Osteocyte (in vitro differentiated cells): ENCODE measurements around the gene CAB39. TPM values are rescaled to one million over a fixed set of nuclear protein-coding genes. Genes with fewer than 3 reads are reported as not detected.

ENCODE experiments used
- DNase-seq: peaks from one replicate; pipeline ENCODE4 v3.0.0; 2021; ENCODE audit warnings: mixed read lengths; ENCODE audit not compliant: unreplicated experiment; ENCODE audit errors: extremely low spot score
- H3K27ac Mint-ChIP-seq: one replicate; pipeline ENCODE4 v1.8.0; 2021; ENCODE audit warnings: mild to moderate bottlenecking, mixed read lengths; ENCODE audit not compliant: unreplicated experiment
- H3K27me3 Mint-ChIP-seq: one replicate; pipeline ENCODE4 v1.8.0; 2021; ENCODE audit warnings: mixed read lengths; ENCODE audit not compliant: unreplicated experiment
- H3K36me3 Mint-ChIP-seq: one replicate; pipeline ENCODE4 v1.8.0; 2021; ENCODE audit warnings: mixed read lengths; ENCODE audit not compliant: unreplicated experiment
- H3K4me1 Mint-ChIP-seq: one replicate; pipeline ENCODE4 v1.8.0; 2021; ENCODE audit warnings: mixed read lengths; ENCODE audit not compliant: unreplicated experiment
- H3K4me3 Mint-ChIP-seq: one replicate; pipeline ENCODE4 v1.8.0; 2021; ENCODE audit warnings: mild to moderate bottlenecking, moderate library complexity, mixed read lengths; ENCODE audit not compliant: unreplicated experiment
- H3K9me3 Mint-ChIP-seq: one replicate; pipeline ENCODE4 v1.8.0; 2021; ENCODE audit warnings: mixed read lengths; ENCODE audit not compliant: unreplicated experiment
- CTCF ChIP-seq: fragments of 200-600 bp; sonication (generic); IDR thresholded peaks from 2 replicates; pipeline ENCODE4 v1.5.0; 2021; ENCODE audit warnings: antibody characterized with exemption, mild to moderate bottlenecking, moderate library complexity
- total RNA-seq: library from RNA; stranded (reverse); gene quantifications from 2 replicates; pipeline ENCODE4 v1.2.1, GENCODE V29; 2021

CAB39 gene
- total RNA-seq, 1 donor from 2014 or later, result 40.8 TPM

GRCh38 chr2:230797515-230798495 is 85.2 kb downstream of the CAB39 start:
- Mint-ChIP-seq H3K27me3 (no peaks in the 10 kb centered on the region), H3K27ac (peak overlapping the region; percentile 8), H3K4me1 (peaks cover 36% of the 10 kb centered on the region), H3K9me3 (no peaks in the 10 kb centered on the region), H3K36me3 (peaks cover 23% of the 10 kb centered on the region), H3K4me3 (no peak overlapping the region)
- TF ChIP-seq CTCF, result no peak
- no peak for DNase-seq

GRCh38 chr2:230798769-230799399 is 86.2 kb downstream of the CAB39 start:
- no peaks in the 10 kb centered on the region for H3K27me3 Mint-ChIP-seq
- peak; percentile 73 for TF ChIP-seq CTCF
- H3K4me1 Mint-ChIP-seq, result peaks cover 25% of the 10 kb centered on the region
- H3K27ac Mint-ChIP-seq, result no peak overlapping the region
- no peaks in the 10 kb centered on the region for H3K9me3 Mint-ChIP-seq
- peaks cover 25% of the 10 kb centered on the region for H3K36me3 Mint-ChIP-seq
- DNase-seq, result no peak
- H3K4me3 Mint-ChIP-seq, result no peak overlapping the region

- no peak overlapping the region for H3K4me3 Mint-ChIP-seq
- no peaks in the 10 kb centered on the region for H3K27me3 Mint-ChIP-seq
- peaks cover 21% of the 10 kb centered on the region for H3K36me3 Mint-ChIP-seq
- TF ChIP-seq CTCF, result no peak
- no peak for DNase-seq
- no peak overlapping the region for H3K27ac Mint-ChIP-seq
- no peaks in the 10 kb centered on the region for H3K4me1 Mint-ChIP-seq
- H3K9me3 Mint-ChIP-seq, result no peaks in the 10 kb centered on the region
These were observed 92.8 kb downstream of the CAB39 start for GRCh38 chr2:230805353-230806017.

- Mint-ChIP-seq H3K27me3 (no peaks in the 10 kb centered on the region), H3K27ac (no peak overlapping the region), H3K9me3 (no peaks in the 10 kb centered on the region), H3K4me3 (no peak overlapping the region), H3K4me1 (no peaks in the 10 kb centered on the region), H3K36me3 (peaks cover 18% of the 10 kb centered on the region)
- TF ChIP-seq CTCF, result no peak
- no peak for DNase-seq
These were observed 95.1 kb downstream of the CAB39 start for GRCh38 chr2:230807729-230808128.

GRCh38 chr2:230809015-230809414 is 96.4 kb downstream of the CAB39 start:
- TF ChIP-seq CTCF, result no peak
- Mint-ChIP-seq H3K9me3 (no peaks in the 10 kb centered on the region), H3K27ac (no peak overlapping the region), H3K4me3 (no peak overlapping the region), H3K27me3 (no peaks in the 10 kb centered on the region), H3K36me3 (peaks cover 16% of the 10 kb centered on the region), H3K4me1 (no peaks in the 10 kb centered on the region)
- DNase-seq, result no peak
